ENCODE measurements around the gene RND2. TPM values are rescaled to one million over a fixed set of nuclear protein-coding genes. Genes with fewer than 3 reads are reported as not detected.
"Not testable (repeated sequence)": the region's sequence is repeated elsewhere in the genome, so short reads cannot be mapped to it uniquely, and the experiment has no call there.

Gene RND2
- total and polyA plus RNA-seq, 2 donors (not counting 1 experiment from before 2014, with no cell fraction given) = 0.24 to 0.44 TPM

DNA sequence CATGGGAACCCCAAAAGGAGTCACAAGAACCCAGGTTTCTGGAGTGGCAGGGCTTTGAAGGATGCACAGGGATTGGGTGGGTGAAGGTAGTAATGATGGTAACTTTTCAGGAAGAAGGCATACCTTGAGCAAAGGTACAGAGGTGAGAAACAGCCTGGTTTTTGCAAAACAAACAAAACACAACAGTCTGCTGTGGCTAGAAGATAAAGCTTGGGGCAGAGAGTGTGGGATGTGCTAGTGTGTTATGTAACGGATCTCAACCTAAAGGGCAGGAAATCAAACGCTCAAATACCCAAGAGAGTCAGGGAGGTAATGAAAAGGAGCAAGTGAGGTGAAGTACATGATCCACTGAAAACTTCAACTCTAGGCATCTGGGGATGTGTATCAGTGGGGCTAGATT lies 49.8 kb upstream of the RND2 start:
- no CpG with 5 or more reads among the region's 2 CpGs for WGBS (ENCODE audit: insufficient coverage)
- peaks cover 12% of the 10 kb centered on the region for H3K4me1 Mint-ChIP-seq
- Histone ChIP-seq H3K79me2 (ENCODE audit: control insufficient read depth, insufficient read depth, low read length) (peaks cover 8% of the 10 kb centered on the region), H2AFZ (ENCODE audit: insufficient read depth, low read depth, low read length, poor library complexity, severe bottlenecking) (no peak overlapping the region), H3K9me3 (ENCODE audit: control extremely low read depth in 1 of 3, control insufficient read depth in 2 of 3, insufficient read depth in 1 of 3, low read length in 2 of 3) (no peaks in the 10 kb centered on the region), H3K4me1 (ENCODE audit: control insufficient read depth in 2 of 2, insufficient read depth in 2 of 2, low read length in 2 of 2) (peaks cover 8 to 13% of the 10 kb centered on the region in 2 donors), H3K4me3 (ENCODE audit: control extremely low read depth in 1 of 5, extremely low read depth in 1 of 5, insufficient read depth in 1 of 5, low read depth in 2 of 5, low read length in 4 of 5) (no peak overlapping the region), H3K4me2 (replicated peaks; ENCODE audit: low read depth, low read length, poor library complexity, severe bottlenecking) (no peak overlapping the region), H3K27ac (ENCODE audit: low read length in 2 of 2) (no peak overlapping the region), H4K20me1 (ENCODE audit: control insufficient read depth, insufficient read depth, low read length, poor library complexity, severe bottlenecking) (no peaks in the 10 kb centered on the region), H3K27me3 (replicated peaks in 1 of 4; ENCODE audit: control extremely low read depth in 1 of 4, control insufficient read depth in 3 of 4, insufficient read depth in 4 of 4, low read length in 3 of 4) (no peaks in the 10 kb centered on the region), H3K9ac (ENCODE audit: low read length) (no peak overlapping the region), H3K36me3 (replicated peaks in 1 of 2; ENCODE audit: control extremely low read depth in 1 of 2, control insufficient read depth in 1 of 2, extremely low read depth in 1 of 2, insufficient read depth in 2 of 2, low read length in 1 of 2) (no peaks in the 10 kb centered on the region)
- ChIA-PET POLR2A (no interaction called here), CTCF (no interaction called here)
- H3K27ac Mint-ChIP-seq = no peak overlapping the region
- TF ChIP-seq EZH2 (IDR thresholded peaks at IDR 0.05; ENCODE audit: borderline replicate concordance, insufficient read depth, low read depth, low read length, poor library complexity, severe bottlenecking) = no peak
- TF ChIP-seq, protein P1, sequence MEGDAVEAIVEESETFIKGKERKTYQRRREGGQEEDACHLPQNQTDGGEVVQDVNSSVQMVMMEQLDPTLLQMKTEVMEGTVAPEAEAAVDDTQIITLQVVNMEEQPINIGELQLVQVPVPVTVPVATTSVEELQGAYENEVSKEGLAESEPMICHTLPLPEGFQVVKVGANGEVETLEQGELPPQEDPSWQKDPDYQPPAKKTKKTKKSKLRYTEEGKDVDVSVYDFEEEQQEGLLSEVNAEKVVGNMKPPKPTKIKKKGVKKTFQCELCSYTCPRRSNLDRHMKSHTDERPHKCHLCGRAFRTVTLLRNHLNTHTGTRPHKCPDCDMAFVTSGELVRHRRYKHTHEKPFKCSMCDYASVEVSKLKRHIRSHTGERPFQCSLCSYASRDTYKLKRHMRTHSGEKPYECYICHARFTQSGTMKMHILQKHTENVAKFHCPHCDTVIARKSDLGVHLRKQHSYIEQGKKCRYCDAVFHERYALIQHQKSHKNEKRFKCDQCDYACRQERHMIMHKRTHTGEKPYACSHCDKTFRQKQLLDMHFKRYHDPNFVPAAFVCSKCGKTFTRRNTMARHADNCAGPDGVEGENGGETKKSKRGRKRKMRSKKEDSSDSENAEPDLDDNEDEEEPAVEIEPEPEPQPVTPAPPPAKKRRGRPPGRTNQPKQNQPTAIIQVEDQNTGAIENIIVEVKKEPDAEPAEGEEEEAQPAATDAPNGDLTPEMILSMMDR (IDR thresholded peaks at IDR 0.05) = no peak
- intact Hi-C loops (cut with micrococcal nuclease) = no loop called here
- DNase-seq (no peak), ATAC-seq (ENCODE audit: low read depth) (no peak)
- no peaks in the 10 kb centered on the region for H3K9me3 Mint-ChIP-seq (ENCODE audit: insufficient read depth)
- H3K4me3 Mint-ChIP-seq = no peak overlapping the region
- H3K27me3 Mint-ChIP-seq = no peaks in the 10 kb centered on the region

DNA sequence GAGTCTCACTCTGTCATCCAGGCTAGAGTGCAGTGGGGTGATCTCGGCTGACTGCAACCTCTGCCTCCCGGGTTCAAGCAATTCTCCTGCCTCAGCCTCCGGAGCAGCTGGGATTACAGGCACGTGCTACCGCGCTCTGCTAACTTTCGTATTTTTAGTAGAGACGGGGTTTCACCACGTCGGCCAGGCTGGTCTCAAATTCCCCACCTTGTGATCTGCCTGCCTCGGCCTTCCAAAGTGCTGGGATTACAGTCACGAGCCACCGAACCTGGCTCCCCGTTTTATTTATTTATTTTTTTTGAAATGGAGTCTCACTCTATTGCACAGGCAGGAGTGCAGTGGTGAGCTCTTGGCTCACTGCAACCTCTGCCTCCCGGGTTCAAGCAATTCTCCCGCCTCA lies 49.3 kb upstream of the RND2 start:
- 87% methylated on average over 12 of the region's 16 CpGs for WGBS (ENCODE audit: insufficient coverage)
- H3K27me3 Mint-ChIP-seq; H3K9me3 Mint-ChIP-seq (ENCODE audit: insufficient read depth); H3K4me2 ChIP-seq (replicated peaks; ENCODE audit: low read depth, low read length, poor library complexity, severe bottlenecking); intact Hi-C loops (cut with micrococcal nuclease); H3K9me3 ChIP-seq (ENCODE audit: control extremely low read depth in 1 of 3, control insufficient read depth in 2 of 3, insufficient read depth in 1 of 3, low read length in 2 of 3); H3K27me3 ChIP-seq (replicated peaks in 1 of 4; ENCODE audit: control extremely low read depth in 1 of 4, control insufficient read depth in 3 of 4, insufficient read depth in 4 of 4, low read length in 3 of 4); H3K4me3 ChIP-seq (ENCODE audit: control extremely low read depth in 1 of 5, extremely low read depth in 1 of 5, insufficient read depth in 1 of 5, low read depth in 2 of 5, low read length in 4 of 5); H2AFZ ChIP-seq (ENCODE audit: insufficient read depth, low read depth, low read length, poor library complexity, severe bottlenecking); CTCF ChIA-PET; DNase-seq; ATAC-seq (ENCODE audit: low read depth); H3K27ac ChIP-seq (ENCODE audit: low read length in 2 of 2); H3K4me3 Mint-ChIP-seq; POLR2A ChIA-PET; H3K27ac Mint-ChIP-seq; H4K20me1 ChIP-seq (ENCODE audit: control insufficient read depth, insufficient read depth, low read length, poor library complexity, severe bottlenecking); H3K79me2 ChIP-seq (ENCODE audit: control insufficient read depth, insufficient read depth, low read length); H3K9ac ChIP-seq (ENCODE audit: low read length); H3K36me3 ChIP-seq (replicated peaks in 1 of 2; ENCODE audit: control extremely low read depth in 1 of 2, control insufficient read depth in 1 of 2, extremely low read depth in 1 of 2, insufficient read depth in 2 of 2, low read length in 1 of 2): not testable (repeated sequence)
- H3K4me1 ChIP-seq (ENCODE audit: control insufficient read depth in 2 of 2, insufficient read depth in 2 of 2, low read length in 2 of 2) = peaks cover 8 to 13% of the 10 kb centered on the region in 2 donors
- H3K4me1 Mint-ChIP-seq = peaks cover 14% of the 10 kb centered on the region

Data from B cell (primary cell).